GM21528 (cell line): ENCODE data around the gene LAMC1.
"Not testable (repeated sequence)": the region's sequence is repeated elsewhere in the genome, so short reads cannot be mapped to it uniquely, and the experiment has no call there.

ENCODE experiments used
- ATAC-seq: cut with Tn5 transposase; IDR thresholded peaks from one replicate; pipeline ENCODE4 v1.9.1; 2021; ENCODE audit warnings: mild to moderate bottlenecking, moderate library complexity; ENCODE audit not compliant: unreplicated experiment, low FRiP score

Gene LAMC1

GRCh38 chr1:183142171-183142570 lies 119.0 kb downstream of the LAMC1 start:
- ATAC-seq, result no peak

DNA sequence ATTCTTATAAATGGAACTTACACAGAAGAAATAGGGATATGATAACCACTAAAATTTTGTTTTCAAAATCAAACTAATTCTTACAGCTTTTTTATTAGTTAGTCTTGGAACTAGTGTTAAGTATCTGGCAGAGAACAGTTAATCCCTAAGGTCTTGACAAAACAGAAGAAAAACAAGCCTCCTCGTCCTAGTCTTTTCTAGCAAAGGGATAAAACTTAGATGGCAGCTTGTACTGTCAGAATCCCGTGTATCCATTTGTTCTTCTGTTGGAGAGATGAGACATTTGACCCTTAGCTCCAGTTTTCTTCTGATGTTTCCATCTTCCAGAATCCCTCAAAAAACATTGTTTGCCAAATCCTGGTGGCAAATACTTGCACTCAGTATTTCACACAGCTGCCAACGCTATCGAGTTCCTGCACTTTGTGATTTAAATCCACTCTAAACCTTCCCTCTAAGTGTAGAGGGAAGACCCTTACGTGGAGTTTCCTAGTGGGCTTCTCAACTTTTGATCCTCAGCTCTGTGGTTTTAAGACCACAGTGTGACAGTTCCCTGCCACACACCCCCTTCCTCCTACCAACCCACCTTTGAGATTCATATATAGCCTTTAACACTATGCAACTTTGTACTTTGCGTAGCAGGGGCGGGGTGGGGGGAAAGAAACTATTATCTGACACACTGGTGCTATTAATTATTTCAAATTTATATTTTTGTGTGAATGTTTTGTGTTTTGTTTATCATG lies 120.5 kb downstream of the LAMC1 start:
- no peak for ATAC-seq

DNA sequence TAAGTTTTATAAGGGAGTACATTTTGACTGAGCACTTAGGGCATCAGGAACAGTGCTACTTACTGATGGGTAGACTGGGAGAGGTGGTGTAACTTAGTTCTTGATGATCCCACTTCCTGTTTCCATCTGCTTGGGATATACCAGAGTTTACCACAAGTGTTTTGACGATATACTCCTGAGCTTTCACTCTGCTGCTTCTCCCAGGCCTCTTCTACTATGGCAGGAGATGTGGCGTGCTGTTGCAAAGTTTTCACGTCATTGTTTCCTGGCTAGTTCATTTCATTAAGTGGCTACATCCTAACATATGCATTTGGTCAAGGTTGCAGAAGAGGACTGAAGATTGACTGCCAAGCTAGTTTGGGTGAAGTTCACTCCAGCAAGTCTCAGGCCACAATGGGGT lies 121.5 kb downstream of the LAMC1 start:
- no peak for ATAC-seq

- no peak for ATAC-seq
Observed at GRCh38 chr1:183147735-183148134, 124.5 kb downstream of the LAMC1 start.

- no peak for ATAC-seq
Observed at GRCh38 chr1:183148599-183148998, 125.4 kb downstream of the LAMC1 start.

DNA sequence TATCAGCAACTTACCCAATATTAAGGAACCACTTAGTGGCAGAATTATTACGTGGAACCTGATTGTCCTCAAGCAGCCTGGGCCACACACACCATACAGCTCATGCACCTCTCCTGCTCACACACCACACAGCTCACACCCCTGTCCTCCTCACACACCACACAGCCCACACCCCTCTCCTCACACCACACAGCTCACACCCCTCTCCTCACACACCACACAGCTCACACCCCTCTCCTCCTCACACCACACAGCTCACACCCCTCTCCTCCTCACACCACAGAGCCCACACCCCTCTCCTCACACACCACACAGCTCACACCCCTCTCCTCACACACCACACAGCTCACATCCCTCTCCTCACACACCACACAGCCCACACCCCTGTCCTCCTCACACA lies 126.1 kb downstream of the LAMC1 start:
- no peak for ATAC-seq

DNA sequence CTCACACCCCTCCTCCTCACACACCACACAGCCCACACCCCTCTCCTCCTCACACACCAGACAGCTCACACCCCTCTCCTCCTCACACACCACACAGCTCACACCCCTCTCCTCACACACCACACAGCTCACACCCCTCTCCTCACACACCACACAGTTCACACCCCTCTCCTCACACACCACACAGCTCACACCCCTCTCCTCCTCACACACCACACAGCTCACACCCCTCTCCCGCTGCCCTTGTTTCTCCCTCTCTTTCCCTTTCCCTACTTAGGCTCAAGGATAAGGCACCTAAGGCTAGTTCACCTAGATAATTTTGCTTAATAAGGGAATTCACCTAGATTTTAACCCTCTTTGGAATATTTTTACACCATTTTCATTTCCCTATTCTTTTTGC lies 126.8 kb downstream of the LAMC1 start:
- not testable (repeated sequence) for ATAC-seq

GRCh38 chr1:183150445-183150844 lies 127.2 kb downstream of the LAMC1 start:
- no peak for ATAC-seq

DNA sequence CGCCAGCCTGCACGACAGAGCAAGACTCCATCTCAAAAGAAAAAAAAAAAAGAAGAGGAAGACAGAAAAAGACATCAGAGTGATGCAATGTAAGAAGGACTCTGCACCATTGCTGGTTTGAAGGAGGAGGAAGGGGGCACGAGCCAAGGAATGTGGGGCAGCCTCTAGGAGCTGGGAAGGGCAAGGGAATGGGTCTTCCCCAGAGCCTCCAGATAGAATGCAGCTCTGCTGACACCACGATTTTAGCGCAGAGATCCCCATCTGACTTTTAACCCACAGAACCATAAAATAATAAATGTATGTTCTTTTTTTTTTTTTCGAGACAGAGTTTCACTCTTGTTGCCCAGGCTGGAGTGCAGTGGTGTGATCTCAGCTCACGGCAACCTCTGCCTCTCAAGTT lies 129.0 kb downstream of the LAMC1 start:
- ATAC-seq, result no peak

DNA sequence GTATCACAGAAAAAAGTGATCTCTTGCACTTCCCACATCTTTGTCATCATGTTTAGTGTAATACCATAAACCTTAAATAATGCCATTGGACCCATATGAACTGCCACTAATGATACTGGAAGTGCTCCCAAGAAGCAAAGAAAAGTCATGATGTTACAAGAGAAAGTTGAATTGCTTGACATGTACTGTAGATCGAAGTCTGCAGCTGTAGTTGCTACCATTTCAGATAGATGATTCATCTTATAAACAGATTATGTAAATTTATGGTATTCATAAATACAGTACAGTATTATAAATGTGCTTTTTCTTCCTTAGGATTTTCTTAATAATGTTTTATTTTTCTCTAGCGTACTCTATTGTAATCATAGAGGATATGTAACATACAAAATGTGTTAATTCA lies 132.7 kb downstream of the LAMC1 start:
- ATAC-seq, result no peak

DNA sequence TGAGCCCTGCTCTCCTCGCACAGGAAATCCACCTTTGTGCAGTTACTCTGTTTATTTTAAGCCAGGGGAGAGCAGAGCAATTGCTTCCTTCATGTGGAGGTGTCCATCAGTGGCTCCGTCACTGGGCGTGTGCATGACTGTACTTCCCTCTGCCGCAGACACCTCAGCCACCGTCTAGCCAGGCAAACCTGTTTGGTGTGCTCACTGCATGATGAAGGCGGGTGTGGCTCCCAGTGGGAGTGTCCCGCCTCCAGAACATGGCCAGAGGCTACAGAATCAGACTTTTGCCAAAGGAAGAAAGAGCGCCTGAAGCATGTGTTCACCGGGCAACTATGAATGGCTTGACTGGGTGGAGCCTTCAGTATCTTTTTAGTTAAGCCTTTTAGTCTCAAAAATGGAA lies 136.7 kb downstream of the LAMC1 start:
- ATAC-seq, result no peak

GRCh38 chr1:183161391-183161790 lies 138.2 kb downstream of the LAMC1 start:
- ATAC-seq, result no peak

GRCh38 chr1:183163316-183163715 lies 140.1 kb downstream of the LAMC1 start:
- ATAC-seq, result no peak

GRCh38 chr1:183164340-183164739 lies 141.1 kb downstream of the LAMC1 start:
- no peak for ATAC-seq

GRCh38 chr1:183164963-183165362 lies 141.7 kb downstream of the LAMC1 start:
- ATAC-seq, result no peak

GRCh38 chr1:183165456-183165855 lies 142.2 kb downstream of the LAMC1 start:
- no peak for ATAC-seq

DNA sequence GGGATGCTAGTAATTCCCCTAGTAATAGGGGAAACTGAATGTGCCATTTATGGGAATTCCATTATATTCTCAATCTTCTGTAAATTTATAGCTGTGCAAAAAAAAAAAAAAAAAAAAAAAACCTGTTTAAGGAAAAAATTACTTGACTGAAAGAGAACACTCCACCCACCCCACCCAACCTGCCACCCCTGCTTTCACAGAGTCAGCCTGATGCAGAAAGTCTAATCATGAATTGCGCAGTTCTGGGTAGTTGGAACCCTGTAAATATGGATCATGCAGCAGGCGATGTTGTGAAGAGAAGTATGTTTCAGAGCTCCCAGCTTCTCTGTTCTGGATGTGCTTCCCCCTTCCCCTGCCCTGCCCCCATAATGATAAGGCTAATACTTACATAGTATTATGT lies 143.2 kb downstream of the LAMC1 start:
- no peak for ATAC-seq

- ATAC-seq, result no peak
Observed at GRCh38 chr1:183167676-183168075, 144.5 kb downstream of the LAMC1 start.

GRCh38 chr1:183168308-183168707 lies 145.1 kb downstream of the LAMC1 start:
- no peak for ATAC-seq

DNA sequence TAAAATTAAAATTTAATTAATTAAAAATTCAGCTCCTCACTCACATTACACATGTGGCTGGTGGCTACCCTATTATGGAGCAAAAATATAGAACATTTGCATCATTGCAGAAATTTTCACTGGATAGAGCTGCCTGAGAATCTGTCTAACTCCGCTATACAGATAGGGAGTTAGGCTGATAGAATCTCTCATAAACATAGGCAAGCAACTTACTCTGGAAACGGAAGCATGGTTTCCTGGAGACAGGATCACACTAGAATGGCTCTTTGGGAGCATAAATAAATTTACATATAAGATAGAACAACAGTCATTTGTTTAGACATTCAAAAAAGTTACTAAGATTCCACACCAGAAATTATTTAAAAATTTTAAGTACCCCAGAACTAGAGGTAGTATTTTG lies 150.6 kb downstream of the LAMC1 start:
- ATAC-seq, result no peak

- no peak for ATAC-seq
Observed at GRCh38 chr1:183175631-183176030, 152.4 kb downstream of the LAMC1 start.

GRCh38 chr1:183178545-183178944 lies 155.3 kb downstream of the LAMC1 start:
- no peak for ATAC-seq

- no peak for ATAC-seq
Observed at GRCh38 chr1:183179033-183179432, 155.8 kb downstream of the LAMC1 start.
